Left ventricle myocardium superior (tissue), 1 donor: ENCODE data around the gene MLXIPL. TPM values are rescaled to one million over a fixed set of nuclear protein-coding genes. Genes with fewer than 3 reads are reported as not detected.
"Not testable (repeated sequence)": the region's sequence is repeated elsewhere in the genome, so short reads cannot be mapped to it uniquely, and the experiment has no call there.

Experiments
- ATAC-seq: fragments of 200-7000 bp; cut with Tn5 transposase; one replicate; pipeline ENCODE4 v1.9.1; 2020; ENCODE audit warnings: mild to moderate bottlenecking, moderate library complexity
- DNase-seq: peaks from one replicate; pipeline ENCODE4 v3.0.0-alpha.2; 2020
- intact Hi-C: fragments of 100-400 bp; cut with micrococcal nuclease; formaldehyde crosslinking; loops from one replicate; pipeline ENCODE4 v1.11.0; 2022
- total RNA-seq: library from RNA; stranded (reverse); fragmentation: NEBNext Ultra II Directional; extraction: Animal tissue kit (Norgen Biotek cat#: 25700); gene quantifications from one replicate; pipeline ENCODE4 v1.2.1, GENCODE V29; 2021
- donor health status: DM: no; HTN: yes; CAD: no; lungs with severe emphysema.

Gene MLXIPL
- total RNA-seq, 1 donor from 2014 or later = 9.6 TPM

DNA sequence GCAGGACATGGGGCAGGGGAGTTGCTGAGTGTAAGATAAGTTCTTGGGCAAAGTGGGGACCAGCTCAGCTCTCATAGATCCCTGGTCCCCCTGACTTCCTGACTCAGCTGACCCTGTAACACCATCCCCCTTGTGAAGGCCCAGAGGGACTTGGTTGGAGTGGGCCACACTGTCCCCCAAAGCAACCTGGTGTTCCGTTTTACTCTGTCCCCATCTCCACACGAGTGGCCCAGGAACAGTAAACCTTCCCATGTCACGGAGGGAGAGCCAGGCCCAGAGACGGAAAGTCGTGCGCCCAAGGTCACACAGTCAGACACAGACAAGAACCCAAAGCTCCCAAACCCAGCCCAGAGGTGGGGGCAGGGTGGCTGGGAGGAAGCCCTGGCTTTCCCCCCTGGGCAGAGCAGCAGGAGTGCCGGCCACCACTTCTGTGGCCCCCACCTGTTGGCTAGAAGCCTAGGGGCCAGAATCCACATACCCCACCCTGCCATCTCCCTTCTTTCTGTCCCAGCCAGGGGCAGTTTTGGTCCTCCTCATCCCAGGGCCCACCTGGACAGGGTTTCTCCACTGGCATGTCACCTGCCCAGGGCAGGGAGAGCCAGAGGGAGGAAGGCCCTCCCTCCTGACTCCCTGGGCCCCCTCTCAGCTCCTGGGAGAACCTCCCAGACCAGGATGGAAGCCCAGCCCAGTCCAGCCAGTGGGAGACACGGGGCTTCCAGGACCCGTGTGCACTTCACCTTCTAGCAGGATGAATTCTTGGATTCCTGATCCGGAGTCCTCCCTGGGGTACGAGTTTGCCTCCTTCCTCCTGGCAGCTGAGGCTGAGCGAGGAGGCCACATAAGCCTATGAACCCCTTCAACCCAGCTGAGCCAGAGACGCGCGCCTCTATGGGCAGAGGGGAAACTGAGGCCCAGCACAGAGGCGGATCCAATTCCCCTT, 22.7 kb upstream of the MLXIPL start:
- intact Hi-C loops = no loop called here
- ATAC-seq = no peak
- no peak for DNase-seq

DNA sequence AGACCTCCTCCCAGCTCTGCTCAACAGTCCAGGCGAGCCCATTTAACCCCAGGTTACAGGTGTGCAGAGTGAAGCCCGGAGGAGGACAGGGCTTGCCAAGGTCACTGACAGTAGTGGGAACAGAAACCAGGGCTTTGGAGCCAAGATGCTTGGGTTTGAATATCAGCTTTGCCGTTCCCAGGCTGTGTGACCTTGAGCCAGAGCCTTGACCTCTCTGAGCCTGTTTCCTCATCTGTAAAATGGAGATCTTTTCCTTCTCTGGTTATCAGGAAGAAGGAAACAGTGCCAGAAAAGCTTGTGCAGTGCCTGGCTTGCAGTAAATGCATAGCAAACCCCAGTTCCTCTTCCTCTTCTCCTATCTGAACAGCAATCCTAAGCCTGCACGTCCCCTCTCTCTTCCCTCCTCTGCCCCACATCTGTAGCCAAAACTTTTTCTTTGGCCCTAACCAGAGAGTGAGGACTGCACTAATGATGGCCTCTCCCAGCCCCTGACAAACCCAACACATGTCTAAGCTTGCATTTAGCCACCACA, 21.4 kb upstream of the MLXIPL start:
- peak; percentile 18 for ATAC-seq

DNA sequence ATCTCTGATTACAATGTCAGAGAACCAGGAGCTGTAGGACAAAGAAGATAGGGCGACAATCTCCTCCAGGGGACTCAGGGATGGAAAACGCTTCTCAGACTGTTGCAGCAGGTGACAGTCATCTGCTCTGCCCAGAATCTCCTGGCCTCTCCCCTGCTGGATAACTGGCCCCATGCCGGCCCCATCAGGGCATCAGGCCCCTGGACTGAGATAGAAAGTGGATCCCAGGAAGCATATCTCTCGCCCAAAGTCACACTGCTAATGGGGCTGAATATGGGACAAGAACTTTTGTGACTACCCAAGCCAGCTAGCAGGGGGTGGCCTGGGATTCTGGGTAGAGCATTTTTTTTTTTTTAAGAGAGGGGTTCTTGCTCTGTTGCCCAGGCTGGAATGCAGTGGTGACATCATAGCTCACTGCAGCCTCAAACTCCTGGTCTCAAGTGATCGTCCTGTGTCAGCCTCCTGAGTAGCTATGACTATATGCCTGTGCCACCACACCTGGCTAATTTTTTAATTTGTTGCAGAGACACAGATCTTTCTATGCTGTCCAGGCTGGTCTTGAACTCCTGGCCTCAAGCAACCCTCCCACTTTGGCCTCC, 20.5 kb upstream of the MLXIPL start:
- ATAC-seq (no peak), DNase-seq (no peak)
- intact Hi-C loops = no loop called here

More for the DNA sequence above, 21.4 kb upstream of the MLXIPL start:
- intact Hi-C loops = no loop called here
- DNase-seq = no peak

DNA sequence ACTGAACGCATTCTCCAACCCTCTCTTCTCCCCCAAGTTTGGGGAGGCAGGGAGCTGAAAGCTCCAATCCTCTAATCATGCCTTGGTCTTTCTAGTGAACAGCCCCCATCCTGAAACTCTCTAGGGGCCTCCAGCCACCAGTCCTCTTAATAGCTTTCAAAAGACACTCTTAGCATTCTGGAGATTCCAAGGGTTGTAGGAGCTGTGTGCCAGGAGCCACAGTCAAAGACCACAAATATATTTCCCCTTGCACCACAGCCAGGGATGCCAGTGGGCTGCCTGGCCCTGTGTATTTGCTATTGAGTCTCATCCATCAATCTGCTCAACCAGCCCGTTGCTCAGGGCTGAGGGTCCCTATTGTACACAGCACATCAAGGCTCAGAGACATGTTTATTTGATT, 18.5 kb upstream of the MLXIPL start:
- DNase-seq (no peak), ATAC-seq (no peak)
- intact Hi-C loops = no loop called here

DNA sequence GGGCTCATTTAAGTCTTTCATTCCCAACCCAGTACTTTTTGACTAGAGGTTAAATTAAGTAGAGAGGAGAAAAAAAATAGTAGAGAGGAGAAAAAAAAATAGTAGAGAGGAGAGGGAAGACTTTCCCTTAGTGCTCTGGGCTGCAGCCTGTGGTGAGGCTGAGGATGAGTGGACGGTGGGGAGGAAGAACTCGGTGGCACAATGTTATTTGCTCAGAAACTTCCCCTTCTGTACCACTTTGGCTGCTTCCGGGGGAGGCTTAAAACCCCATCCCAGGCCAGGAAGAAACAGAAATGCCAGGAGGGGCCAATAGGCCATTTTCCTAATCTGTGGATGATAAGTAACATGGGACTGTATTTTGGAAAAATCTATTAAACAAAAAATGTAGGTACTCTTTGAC, 14.6 kb upstream of the MLXIPL start:
- DNase-seq = no peak
- ATAC-seq = no peak
- intact Hi-C loops = no loop called here

DNA sequence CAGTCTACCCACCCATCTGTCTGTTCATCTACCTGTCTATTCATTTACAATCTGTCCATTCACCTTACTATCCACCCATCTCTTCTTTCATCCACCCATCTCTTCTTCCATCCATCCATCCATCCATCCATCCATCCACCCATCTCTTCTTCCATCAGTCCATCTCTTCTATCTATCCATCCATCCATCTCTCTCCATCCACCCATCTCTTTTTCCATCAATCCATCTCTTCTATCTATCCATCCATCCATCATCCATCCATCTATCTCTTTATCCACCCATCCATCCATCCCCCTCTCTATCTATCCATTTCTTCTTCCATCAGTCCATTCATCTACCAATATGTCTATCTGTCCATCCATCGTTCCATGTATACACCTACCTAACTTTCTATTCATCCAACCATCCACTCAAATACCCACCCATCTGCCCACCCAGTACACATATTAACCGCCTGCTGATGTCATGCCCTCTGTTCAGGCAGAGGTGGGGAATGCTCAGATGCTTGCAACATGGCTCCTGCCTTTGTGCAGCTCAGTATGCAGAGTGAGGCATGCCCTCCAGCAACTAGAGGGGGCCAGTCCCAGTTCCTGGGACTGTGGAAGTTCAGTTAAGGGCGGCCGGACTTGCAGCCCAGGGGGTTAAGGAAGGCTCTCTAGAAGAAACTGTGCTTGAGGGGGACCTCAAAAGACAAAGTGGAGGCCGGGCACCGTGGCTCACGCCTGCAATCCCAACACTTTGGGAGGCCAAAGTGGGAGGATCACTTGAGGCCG, 11.3 kb upstream of the MLXIPL start:
- intact Hi-C loops = no loop called here
- DNase-seq (no peak), ATAC-seq (no peak)

DNA sequence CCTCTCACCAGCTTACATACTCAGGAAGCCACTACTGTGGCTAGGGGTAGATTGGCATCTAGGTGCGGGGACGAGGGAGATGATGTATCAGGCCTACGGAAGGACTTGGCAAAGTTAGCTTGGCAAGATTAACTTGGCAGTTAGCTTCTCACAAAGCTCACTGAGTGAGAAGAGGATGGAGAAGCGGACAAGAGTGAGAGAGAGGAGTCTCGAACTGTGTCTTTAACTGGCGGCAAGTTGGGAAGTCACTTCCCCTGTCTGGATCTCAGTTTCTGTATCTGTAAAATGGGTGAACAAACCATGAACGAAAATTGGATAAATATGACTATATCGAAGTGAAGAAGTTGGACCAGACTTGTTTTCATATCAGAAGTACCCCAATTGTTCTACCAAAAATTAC, 9.5 kb upstream of the MLXIPL start:
- intact Hi-C loops = no loop called here
- no peak for ATAC-seq

DNA sequence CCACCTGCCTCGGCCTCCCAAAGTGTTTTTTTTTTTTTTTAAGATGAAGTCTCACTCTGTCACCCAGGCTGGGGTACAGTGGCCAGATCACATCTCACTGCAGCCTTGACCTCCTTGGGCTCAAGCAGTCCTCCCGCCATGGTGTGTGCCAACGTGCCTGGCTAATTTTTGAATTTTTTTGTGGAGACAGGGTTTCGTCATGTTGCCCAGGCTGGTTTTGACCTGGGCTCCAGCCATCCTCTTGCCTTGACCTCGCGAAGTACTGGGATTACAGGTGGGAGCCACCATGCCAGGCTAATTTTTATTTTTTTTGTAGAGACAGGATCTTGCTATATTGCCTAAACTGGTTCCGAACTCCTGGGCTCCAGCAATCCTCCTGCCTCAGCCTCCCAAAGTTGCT, 9.0 kb upstream of the MLXIPL start:
- DNase-seq (no peak), ATAC-seq (no peak)
- intact Hi-C loops = no loop called here

More for the DNA sequence above, 9.5 kb upstream of the MLXIPL start:
- no peak for DNase-seq

DNA sequence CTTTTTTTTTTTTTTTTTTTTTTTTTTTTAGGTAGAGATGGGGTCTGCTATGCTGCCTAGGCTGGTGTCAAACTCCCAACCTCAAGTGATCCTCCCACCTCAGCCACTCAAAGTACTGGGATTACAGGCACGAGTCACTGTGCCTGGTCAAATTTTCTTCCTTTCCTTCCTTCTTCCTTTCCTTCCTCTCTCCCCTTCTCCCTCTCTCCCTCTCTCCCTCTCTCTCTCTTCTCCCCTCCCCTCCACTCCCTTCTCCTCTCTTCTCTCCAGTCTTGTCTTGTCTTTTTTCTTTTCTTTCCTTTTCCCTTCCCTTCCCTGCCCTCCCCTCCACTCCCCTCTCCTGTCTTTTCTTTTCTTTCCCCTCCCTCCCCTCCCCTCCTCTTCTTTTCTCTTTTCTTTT, 7.2 kb upstream of the MLXIPL start:
- ATAC-seq = no peak
- intact Hi-C loops = no loop called here
- no peak for DNase-seq

DNA sequence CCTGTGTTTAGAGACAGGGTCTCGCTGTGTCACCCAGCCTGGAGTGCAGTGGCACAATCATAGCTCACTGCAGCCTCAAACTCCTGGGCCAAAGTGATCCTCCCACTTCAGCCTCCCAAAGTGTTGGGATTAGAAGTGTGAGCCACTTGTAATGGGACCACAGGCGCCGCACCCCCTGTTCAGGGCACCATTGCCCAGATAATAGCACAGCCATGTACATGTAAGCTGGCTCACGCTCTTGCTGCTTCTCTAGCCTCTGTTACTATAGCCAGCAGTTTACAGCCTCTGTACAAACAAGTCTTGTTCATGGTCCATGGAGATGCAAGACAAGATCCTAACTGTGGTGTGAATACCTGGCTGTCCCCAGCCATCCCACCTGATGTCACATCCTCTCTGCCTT, 4.2 kb upstream of the MLXIPL start:
- intact Hi-C loops = no loop called here
- DNase-seq = no peak
- no peak for ATAC-seq

DNA sequence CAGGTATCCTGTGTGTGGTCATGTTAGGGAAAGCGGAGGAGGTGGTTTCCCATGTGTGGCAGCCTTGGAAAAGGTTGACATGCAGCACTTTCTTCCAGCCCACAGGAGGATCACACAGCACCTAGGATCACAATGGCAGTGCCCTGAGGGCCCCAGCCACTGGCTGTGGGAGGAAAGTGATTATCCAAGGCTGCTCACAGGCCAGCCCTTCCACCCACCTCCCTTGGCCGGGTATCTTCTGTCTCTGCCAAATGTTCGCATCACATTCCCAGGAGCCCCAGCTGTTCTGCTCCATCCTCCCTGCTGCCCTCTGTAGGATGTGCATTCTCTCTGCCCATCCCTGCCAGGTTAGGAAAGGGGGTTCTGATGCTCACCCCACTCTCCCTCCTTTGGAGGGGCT, 2.5 kb upstream of the MLXIPL start:
- ATAC-seq (no peak), DNase-seq (no peak)
- intact Hi-C loops = no loop called here

DNA sequence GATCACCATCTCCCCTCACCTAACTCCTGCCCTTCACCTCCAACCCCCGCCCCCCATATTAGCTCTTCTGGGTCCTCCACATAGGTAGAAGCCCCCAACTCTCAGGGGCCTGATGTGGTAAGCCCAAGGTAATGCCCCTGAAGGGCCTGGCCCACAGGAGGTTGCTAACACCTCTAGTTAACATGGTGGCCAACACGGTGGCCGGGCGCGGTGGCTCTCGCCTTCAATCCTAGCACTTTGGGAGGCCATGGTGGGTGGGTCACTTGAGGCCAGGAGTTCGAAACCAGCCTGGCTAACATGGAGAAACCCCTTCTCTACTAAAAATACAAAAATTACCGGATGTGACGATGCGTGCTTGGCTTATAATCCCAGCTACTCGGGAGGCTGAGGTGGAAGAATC, 954 bp upstream of the MLXIPL start:
- intact Hi-C loops = no loop called here
- ATAC-seq (no peak), DNase-seq (no peak)

DNA sequence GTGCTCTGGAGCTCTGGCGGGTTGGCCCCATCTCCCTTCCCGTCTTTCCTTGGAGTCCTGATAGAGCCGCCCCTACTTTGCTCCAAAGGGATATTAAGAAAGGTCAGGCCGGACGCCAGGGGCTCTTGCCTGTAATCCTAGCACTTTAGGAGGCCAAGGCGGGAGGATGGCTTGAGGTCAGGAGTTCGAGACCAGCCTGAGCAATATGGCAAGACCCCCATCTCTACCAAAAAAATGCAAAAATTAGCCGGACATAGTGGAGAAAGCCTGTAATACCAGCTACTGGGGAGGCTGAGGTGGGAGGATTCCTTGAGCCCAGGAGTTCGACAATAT, 313 bp upstream of the MLXIPL start:
- intact Hi-C loops = no loop called here
- no peak for DNase-seq
- no peak for ATAC-seq

DNA sequence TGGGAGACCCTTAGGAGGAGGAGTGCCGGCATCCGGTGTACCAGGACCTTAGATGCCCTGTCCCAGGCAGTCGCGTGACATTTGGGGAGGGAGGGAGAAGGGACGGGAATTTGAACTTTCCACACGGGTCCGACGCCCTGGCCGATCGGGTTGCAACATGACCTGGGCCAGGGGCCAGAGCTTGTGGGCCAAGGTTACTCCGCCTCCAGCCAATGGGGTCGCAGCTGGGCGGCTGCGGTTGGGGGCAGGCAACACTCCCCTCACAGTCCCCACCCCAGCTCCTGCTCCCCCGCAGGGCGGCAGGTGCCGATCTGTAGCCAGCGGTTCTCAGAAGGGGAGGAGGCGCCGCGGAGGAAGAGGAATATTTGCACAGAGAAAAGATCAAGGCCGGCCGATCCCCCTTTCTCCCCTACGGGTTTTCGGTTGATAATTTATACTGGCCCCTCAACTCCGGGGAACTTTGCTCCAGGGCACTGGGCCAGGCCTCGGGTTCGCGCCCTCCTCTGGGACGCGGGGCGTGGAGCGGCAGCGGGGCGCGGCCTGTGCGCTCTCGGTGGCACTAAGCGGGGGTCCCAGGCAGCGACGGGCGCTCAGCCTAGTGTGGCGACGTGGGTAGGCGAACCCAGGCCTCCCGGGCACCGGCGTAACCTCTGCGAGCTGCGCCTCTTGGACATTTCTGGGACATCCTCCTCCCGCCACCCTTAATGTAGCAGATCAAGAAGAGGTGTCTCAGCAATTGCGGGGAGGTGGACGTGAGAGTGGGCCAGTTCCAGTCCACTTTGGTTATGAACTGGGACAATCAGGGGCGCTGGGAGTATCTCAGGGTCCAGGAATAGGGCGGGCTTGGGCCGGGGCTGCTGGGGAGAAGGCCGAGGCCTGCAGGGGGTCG, 1.2 kb downstream of the MLXIPL start:
- DNase-seq (peak; percentile 73), ATAC-seq (peak; percentile 59)
- intact Hi-C loops = no loop called here

DNA sequence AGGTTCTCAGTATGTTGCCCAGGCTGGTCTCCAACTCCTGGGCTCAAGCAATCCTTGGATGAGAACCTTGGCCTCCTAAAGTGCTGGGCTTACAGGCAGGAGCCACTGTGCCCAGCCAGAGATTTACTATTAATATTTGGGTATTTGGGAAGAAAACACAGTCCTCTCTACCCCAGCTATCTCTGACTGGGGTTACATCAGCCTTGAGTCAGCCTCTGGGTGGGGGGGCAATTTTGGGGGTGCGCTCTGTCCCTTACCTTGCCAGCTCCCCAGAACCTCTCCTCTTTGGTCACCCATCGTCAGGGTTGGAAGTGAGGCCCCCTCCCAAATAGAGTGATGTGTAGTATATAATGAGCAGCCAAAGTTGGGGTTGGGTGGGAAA, 1.8 kb downstream of the MLXIPL start:
- intact Hi-C loops = no loop called here
- ATAC-seq (no peak), DNase-seq (no peak)

DNA sequence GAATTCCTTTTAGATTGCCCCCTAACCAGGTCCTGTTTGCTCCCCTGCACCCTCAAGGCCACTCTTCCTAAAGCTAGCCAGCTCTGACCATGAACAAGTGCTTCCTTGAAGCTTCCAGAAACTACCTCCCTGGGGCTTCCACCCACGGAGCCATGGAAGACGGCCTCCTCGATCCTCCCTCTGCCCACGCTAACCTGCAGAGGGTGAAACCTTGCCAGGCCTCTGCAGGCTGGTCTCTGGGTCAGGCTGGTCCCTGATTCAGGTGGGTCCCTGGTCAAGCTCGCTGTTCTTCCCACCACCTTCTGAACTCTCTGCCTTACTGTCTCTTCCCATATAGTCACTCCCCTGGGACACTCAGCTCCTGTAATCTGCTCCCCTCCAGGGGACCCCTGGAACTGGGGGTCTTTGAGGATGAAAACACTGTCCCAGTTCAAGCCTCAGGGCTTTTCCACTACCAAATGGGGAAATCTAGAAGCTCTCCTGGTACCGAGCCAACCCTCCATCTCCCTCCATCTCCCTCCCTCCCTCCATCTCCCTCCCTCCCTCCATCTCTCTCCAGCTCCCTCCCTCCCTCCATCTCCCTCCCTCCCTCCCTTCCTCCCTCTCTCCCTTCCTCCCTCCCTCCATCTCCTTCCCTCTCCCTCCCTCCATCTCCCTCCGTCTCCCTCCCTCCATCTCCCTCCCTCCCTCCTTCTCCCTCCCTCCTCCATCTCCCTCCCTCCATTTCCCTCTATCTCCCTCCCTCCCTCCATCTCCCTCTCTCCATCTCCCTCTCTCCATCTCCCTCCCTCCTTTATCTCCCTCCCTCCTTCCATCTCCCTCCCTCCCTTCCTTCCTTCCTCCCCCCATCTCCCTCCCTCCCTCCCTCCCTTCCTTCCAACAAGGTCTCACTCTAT, 2.9 kb downstream of the MLXIPL start:
- intact Hi-C loops = no loop called here
- DNase-seq (no peak), ATAC-seq (no peak)

DNA sequence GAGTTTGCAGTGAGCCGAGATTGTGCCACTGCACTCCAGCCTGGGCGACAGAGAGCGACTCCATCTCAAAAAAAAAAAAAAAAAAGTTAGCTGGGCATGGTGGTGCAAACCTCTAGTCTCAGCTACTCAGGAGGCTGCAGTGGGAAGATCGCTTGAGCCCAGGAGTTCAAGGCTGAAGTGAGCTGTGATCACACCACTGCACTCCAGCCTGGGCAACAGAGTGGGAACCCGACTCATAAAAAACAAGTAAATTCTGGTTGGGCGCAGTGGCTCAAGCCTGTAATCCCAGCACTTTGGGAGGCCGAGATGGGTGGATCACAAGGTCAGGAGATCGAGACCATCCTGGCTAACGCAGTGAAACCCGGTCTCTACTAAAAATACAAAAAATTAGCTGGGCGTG, 4.9 kb downstream of the MLXIPL start:
- intact Hi-C loops, ATAC-seq, DNase-seq: not testable (repeated sequence)

DNA sequence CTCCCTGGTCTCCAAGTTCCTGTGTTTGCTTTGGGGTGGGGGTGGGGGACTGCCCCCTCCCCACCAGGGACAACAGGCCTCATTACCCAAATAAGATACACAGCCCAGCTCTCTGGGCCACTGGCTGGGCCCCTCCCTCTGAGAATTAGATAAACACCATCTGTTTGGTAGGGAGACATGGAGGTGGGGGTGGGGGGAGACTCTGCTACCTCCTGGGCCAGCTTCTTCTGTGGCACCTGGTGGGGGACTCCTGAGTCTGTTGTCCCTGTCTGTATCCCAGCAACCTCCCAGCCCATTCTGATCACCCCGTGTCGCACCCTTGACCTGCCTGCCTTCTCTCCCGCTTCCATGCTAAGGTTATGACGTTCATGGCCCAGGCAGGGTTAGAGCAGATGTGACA, 5.8 kb downstream of the MLXIPL start:
- intact Hi-C loops = no loop called here
- ATAC-seq = no peak
- no peak for DNase-seq
